ENCODE results near the gene AGBL1.
A peak's percentile ranks its signal among the peaks of the same experiment; 100 is the strongest.

The AGBL1 gene

GRCh38 chr15:86055688-86056087 lies 24.0 kb upstream of the AGBL1 start:
- Histone ChIP-seq H4K20me1 (no peaks in the 10 kb centered on the region), H3K9ac (no peak overlapping the region), H3K9me3 (replicated peaks in 1 of 11) (no peaks in the 10 kb centered on the region; a peak in 2 of 22 replicates), H3K36me3 (no peaks in the 10 kb centered on the region), H3K4me3 (no peak overlapping the region), H3K4me2 (peak overlapping the region in 2 of 11 experiments; percentile 26 to 47; a peak in 2 of 22 replicates), H3K27me3 (no peaks in the 10 kb centered on the region), H3K4me1 (peaks cover 0 to 13% (median 2%) of the 10 kb centered on the region in 10 experiments; a peak in 5 of 20 replicates), H3K27ac (no peak overlapping the region)
- no peak for TF ChIP-seq Cebpa-rat (IDR thresholded peaks at IDR 0.05)

GRCh38 chr15:86059851-86060250 lies 19.8 kb upstream of the AGBL1 start:
- H3K27ac ChIP-seq: no peak overlapping the region
- no peak for TF ChIP-seq Cebpa-rat (IDR thresholded peaks at IDR 0.05)
- no peak overlapping the region for H3K4me2 ChIP-seq
- no peaks in the 10 kb centered on the region for H4K20me1 ChIP-seq
- H3K27me3 ChIP-seq: no peaks in the 10 kb centered on the region
- peaks cover 0 to 13% (median 10%) of the 10 kb centered on the region in 10 experiments; a peak in 12 of 20 replicates for H3K4me1 ChIP-seq
- H3K9me3 ChIP-seq (replicated peaks in 1 of 11): no peaks in the 10 kb centered on the region
- H3K9ac ChIP-seq: no peak overlapping the region
- H3K36me3 ChIP-seq: no peaks in the 10 kb centered on the region
- no peak overlapping the region for H3K4me3 ChIP-seq

- Histone ChIP-seq H3K27ac (no peak overlapping the region), H3K9me3 (replicated peaks in 1 of 11) (no peaks in the 10 kb centered on the region), H4K20me1 (no peaks in the 10 kb centered on the region), H3K9ac (no peak overlapping the region), H3K4me3 (no peak overlapping the region), H3K4me1 (peaks cover 0 to 13% (median 10%) of the 10 kb centered on the region in 10 experiments; a peak in 12 of 20 replicates), H3K4me2 (no peak overlapping the region), H3K36me3 (no peaks in the 10 kb centered on the region), H3K27me3 (no peaks in the 10 kb centered on the region)
- no peak for TF ChIP-seq Cebpa-rat (IDR thresholded peaks at IDR 0.05)
Measured at GRCh38 chr15:86060674-86061073, 19.0 kb upstream of the AGBL1 start.

GRCh38 chr15:86061581-86061980 lies 18.1 kb upstream of the AGBL1 start:
- TF ChIP-seq Cebpa-rat (IDR thresholded peaks at IDR 0.05): no peak
- no peak overlapping the region for H3K4me2 ChIP-seq
- no peak overlapping the region for H3K4me3 ChIP-seq
- H4K20me1 ChIP-seq: no peaks in the 10 kb centered on the region
- H3K36me3 ChIP-seq: no peaks in the 10 kb centered on the region
- H3K27ac ChIP-seq: no peak overlapping the region
- H3K4me1 ChIP-seq: peaks cover 0 to 13% (median 7%) of the 10 kb centered on the region in 10 experiments; a peak in 12 of 20 replicates
- no peak overlapping the region for H3K9ac ChIP-seq
- H3K9me3 ChIP-seq (replicated peaks in 1 of 11): no peaks in the 10 kb centered on the region
- H3K27me3 ChIP-seq: no peaks in the 10 kb centered on the region

GRCh38 chr15:86062646-86063243 lies 16.9 kb upstream of the AGBL1 start:
- Histone ChIP-seq H3K36me3 (no peaks in the 10 kb centered on the region), H4K20me1 (no peaks in the 10 kb centered on the region), H3K4me3 (no peak overlapping the region), H3K4me2 (peak overlapping the region in 8 of 11 experiments; percentile 27 to 63 (median 52); a peak in 14 of 22 replicates), H3K27ac (no peak overlapping the region), H3K9me3 (replicated peaks in 1 of 11) (0 out of 22 replicates have a peak, but pooled peaks cover 0 to 5% (median 0%) of the 10 kb centered on the region in 11 experiments), H3K27me3 (no peaks in the 10 kb centered on the region), H3K9ac (no peak overlapping the region), H3K4me1 (peaks cover 0 to 13% (median 7%) of the 10 kb centered on the region in 10 experiments; a peak in 10 of 20 replicates)
- no peak for TF ChIP-seq Cebpa-rat (IDR thresholded peaks at IDR 0.05)

- Histone ChIP-seq H3K4me1 (peaks cover 0 to 13% (median 7%) of the 10 kb centered on the region in 10 experiments; a peak in 10 of 20 replicates), H3K4me2 (peak overlapping the region in 6 of 11 experiments; percentile 36 to 62 (median 52); a peak in 7 of 22 replicates), H3K4me3 (no peak overlapping the region), H4K20me1 (no peaks in the 10 kb centered on the region), H3K36me3 (no peaks in the 10 kb centered on the region), H3K9ac (no peak overlapping the region), H3K27ac (no peak overlapping the region), H3K9me3 (replicated peaks in 1 of 11) (0 out of 22 replicates have a peak, but pooled peaks cover 0 to 5% (median 0%) of the 10 kb centered on the region in 11 experiments), H3K27me3 (no peaks in the 10 kb centered on the region)
- TF ChIP-seq Cebpa-rat (IDR thresholded peaks at IDR 0.05): no peak
Measured at GRCh38 chr15:86063356-86064095, 16.1 kb upstream of the AGBL1 start.

- H3K4me1 ChIP-seq: peaks cover 0 to 13% (median 7%) of the 10 kb centered on the region in 10 experiments; a peak in 10 of 20 replicates
- TF ChIP-seq Cebpa-rat (IDR thresholded peaks at IDR 0.05): no peak
- no peaks in the 10 kb centered on the region for H3K36me3 ChIP-seq
- H3K4me2 ChIP-seq: no peak overlapping the region
- no peak overlapping the region for H3K9ac ChIP-seq
- H4K20me1 ChIP-seq: no peaks in the 10 kb centered on the region
- 0 out of 22 replicates have a peak, but pooled peaks cover 0 to 5% (median 0%) of the 10 kb centered on the region in 11 experiments for H3K9me3 ChIP-seq (replicated peaks in 1 of 11)
- H3K27ac ChIP-seq: no peak overlapping the region
- no peak overlapping the region for H3K4me3 ChIP-seq
- H3K27me3 ChIP-seq: no peaks in the 10 kb centered on the region
Measured at GRCh38 chr15:86064326-86064725, 15.3 kb upstream of the AGBL1 start.

GRCh38 chr15:86066174-86066834 lies 13.4 kb upstream of the AGBL1 start:
- TF ChIP-seq Cebpa-rat (IDR thresholded peaks at IDR 0.05): no peak
- H3K36me3 ChIP-seq: no peaks in the 10 kb centered on the region
- peaks cover 0 to 13% (median 7%) of the 10 kb centered on the region in 10 experiments; a peak in 10 of 20 replicates for H3K4me1 ChIP-seq
- H3K27ac ChIP-seq: no peak overlapping the region
- no peaks in the 10 kb centered on the region for H3K27me3 ChIP-seq
- no peaks in the 10 kb centered on the region for H4K20me1 ChIP-seq
- no peak overlapping the region for H3K9ac ChIP-seq
- H3K9me3 ChIP-seq (replicated peaks in 1 of 11): 0 out of 22 replicates have a peak, but pooled peaks cover 0 to 5% (median 0%) of the 10 kb centered on the region in 11 experiments
- no peak overlapping the region for H3K4me3 ChIP-seq
- H3K4me2 ChIP-seq: no peak overlapping the region

- H3K27me3 ChIP-seq: no peaks in the 10 kb centered on the region
- no peaks in the 10 kb centered on the region for H3K4me1 ChIP-seq
- no peak overlapping the region for H3K4me2 ChIP-seq
- no peak overlapping the region for H3K4me3 ChIP-seq
- no peaks in the 10 kb centered on the region for H4K20me1 ChIP-seq
- no peak for TF ChIP-seq Cebpa-rat (IDR thresholded peaks at IDR 0.05)
- no peak overlapping the region for H3K9ac ChIP-seq
- H3K9me3 ChIP-seq (replicated peaks in 1 of 11): no peaks in the 10 kb centered on the region
- no peaks in the 10 kb centered on the region for H3K36me3 ChIP-seq
- no peak overlapping the region for H3K27ac ChIP-seq
Measured at GRCh38 chr15:86073281-86073680, 6.4 kb upstream of the AGBL1 start.

Measured in BLaER1 treated with 17β-estradiol and CSF1 and Interleukin-3, amounts not matched to agents 10 nM and 100 nM (cell line).